Measurements from ENCODE around the gene BRWD1. TPM values are rescaled to one million over a fixed set of nuclear protein-coding genes. Genes with fewer than 3 reads are reported as not detected.
"Not testable (repeated sequence)": the region's sequence is repeated elsewhere in the genome, so short reads cannot be mapped to it uniquely, and the experiment has no call there.

The BRWD1 gene
- polyA plus RNA-seq, 3 donors: 46.4 to 53.0 (median 50.4) TPM

GRCh38 chr21:39144191-39144590, 169.2 kb downstream of the BRWD1 start:
- DNase-seq (ENCODE audit: low read depth in 3 of 3, low spot score in 2 of 3): no peak

DNA sequence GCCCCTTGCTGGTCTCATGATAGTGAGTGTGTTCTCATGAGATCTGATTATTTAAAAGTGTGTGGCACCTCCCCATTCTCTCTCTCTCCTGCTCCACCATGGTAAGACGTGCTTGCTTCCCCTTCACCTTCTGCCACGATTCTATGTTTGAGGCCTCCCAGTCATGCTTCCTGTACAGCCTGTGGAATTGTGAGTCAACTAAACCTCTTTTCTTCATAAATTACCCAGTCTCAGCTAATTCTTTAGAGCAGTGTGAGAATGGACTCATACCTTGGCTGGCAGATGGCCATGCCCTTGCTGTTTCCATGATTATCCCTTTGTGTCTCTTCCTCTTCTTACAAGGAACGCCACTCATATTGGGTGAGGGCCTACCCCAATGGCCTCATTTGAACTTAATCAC, 170.5 kb downstream of the BRWD1 start:
- DNase-seq (ENCODE audit: low read depth in 3 of 3, low spot score in 2 of 3): no peak

DNA sequence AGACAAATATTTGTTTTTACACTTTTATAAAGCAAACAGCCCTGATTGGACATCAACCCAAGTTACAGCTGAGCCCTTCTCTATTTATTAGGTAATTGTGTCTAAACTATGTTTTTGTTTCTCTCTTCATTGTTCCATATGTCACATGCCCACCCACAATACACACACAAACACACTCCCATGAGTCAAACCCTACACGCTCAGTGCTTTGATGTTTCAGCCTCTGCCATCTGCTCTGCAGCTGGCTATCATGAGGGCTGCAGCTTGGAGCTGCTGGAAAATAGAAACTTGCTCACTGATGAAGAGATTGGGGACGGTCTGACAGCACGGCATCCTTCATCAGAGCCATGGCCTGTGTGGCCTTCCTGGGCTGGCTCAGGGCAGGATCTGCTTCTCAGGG, 171.9 kb downstream of the BRWD1 start:
- no peak for DNase-seq (ENCODE audit: low read depth in 3 of 3, low spot score in 2 of 3)

DNA sequence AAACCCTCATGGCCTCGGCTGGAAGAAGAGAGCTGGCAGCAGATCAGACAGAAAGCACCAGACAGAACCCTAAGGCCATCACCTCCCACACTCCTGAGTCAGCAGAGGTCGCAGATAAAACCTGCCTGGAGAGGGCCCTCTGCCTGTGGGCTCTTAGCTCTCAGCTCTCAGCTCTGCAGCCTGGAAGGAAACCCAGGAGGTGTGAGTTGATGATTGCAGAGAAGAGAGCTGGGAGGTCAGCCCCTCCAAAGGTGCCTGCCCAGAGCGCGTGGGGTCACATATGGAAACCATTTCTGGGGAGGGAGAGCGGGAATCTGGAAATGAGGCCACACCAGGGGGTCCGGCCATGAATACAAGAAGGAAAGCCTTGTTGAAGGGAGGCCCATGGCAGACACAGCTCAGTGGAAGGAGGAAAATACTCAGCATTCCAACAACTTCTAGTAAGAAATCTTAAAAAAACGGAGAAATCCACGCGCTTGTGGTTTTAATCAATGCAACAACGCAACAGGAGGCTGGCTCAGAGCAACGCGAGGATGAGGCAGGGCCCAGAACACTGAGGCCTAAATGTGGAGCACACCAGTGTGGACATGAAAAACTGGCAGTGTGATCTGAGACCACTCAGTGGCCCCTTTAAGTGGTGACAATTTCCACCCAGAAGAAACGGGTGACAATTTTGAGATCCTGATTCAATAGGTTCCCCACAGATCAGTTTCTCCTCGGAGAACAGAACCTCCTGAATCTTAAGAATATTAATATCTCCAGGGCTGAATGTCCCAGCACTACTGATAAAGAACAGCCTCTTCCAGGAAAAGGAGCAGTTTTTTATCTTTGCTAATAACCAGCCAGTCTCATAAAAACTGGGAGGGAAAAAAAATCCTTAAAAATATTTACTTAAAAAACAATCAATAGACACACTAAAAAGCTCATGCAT, 175.9 kb downstream of the BRWD1 start:
- DNase-seq (ENCODE audit: low read depth in 3 of 3, low spot score in 2 of 3): no peak

GRCh38 chr21:39136711-39137110, 176.7 kb downstream of the BRWD1 start:
- no peak for DNase-seq (ENCODE audit: low read depth in 3 of 3, low spot score in 2 of 3)

DNA sequence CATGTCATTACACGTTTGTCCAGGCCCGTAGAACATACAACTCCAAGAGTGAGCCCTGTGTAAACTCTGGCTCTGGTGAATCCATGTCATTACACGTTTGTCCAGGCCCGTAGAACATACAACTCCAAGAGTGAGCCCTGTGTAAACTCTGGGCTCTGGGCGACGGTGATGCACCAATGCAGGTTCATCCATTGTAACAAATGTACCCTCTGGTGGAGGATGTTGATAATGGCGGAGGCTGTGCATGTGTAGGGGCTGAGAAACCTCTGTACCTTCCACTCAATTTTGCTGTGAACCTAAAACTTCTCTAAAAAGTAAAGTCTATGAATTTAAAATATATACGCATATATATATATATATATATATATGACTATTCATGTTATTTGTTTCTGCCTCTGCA, 177.3 kb downstream of the BRWD1 start:
- not testable (repeated sequence) for DNase-seq (ENCODE audit: low read depth in 3 of 3, low spot score in 2 of 3)

DNA sequence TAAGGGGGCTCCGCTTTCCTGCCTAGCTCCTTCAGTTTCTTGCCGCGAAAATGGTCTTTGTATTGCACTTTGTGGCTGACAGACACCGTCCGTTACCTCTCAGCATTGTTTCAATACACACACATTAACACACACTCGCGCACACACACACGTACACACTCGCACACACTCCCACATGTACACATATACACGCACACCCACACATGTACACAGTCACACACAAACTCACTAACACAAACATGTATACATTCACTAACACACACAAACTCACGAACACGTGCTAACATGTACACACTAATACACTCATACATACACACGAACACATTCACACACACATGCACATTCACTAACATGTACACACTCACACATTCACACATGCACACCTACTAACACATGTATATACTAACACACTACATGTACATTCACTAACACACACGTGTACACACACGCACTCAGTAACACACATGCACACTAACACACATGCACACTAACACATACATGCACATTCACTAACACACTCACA, 179.1 kb downstream of the BRWD1 start:
- no peak for DNase-seq (ENCODE audit: low read depth in 3 of 3, low spot score in 2 of 3)

Other genes starting within 250 kb of the BRWD1 start
- gene PSMG1, start 130.2 kb downstream of the BRWD1 start, polyA plus RNA-seq (ENCODE audit: insufficient read length in 3 of 3): 10 to 100 TPM; 49.1 to 55.2 (median 50.7) TPM
- 100 to 1,000 TPM; 717 to 797 (median 766) TPM for gene HMGN1, start 35.5 kb upstream of the BRWD1 start, polyA plus RNA-seq (ENCODE audit: insufficient read length in 3 of 3)
- gene LCA5L, start 132.1 kb upstream of the BRWD1 start, polyA plus RNA-seq (ENCODE audit: insufficient read length in 3 of 3): 1 to 10 TPM; 5.0 to 6.5 (median 5.4) TPM
- gene SH3BGR, start 138.3 kb upstream of the BRWD1 start, polyA plus RNA-seq (ENCODE audit: insufficient read length in 3 of 3): 1 to 10 TPM; 4.5 to 6.8 (median 5.8) TPM